GM19193 (cell line): ENCODE measurements around the gene CDC37.

ENCODE experiments used
- POLR2A ChIP-seq: IDR thresholded peaks from 4 replicates; pipeline ENCODE4 v1.6.1; 2011; ENCODE audit not compliant: insufficient read depth, insufficient read length; ENCODE audit errors: extremely low read depth

Gene CDC37

GRCh38 chr19:10389863-10390262, 13.5 kb downstream of the CDC37 start:
- no peak for TF ChIP-seq POLR2A

GRCh38 chr19:10388957-10389356, 14.4 kb downstream of the CDC37 start:
- TF ChIP-seq POLR2A, result no peak

GRCh38 chr19:10384580-10384979, 18.8 kb downstream of the CDC37 start:
- no peak for TF ChIP-seq POLR2A

- peak; percentile 86 for TF ChIP-seq POLR2A
These were observed 22.8 kb downstream of the CDC37 start, which contains the start of gene TYK2 for GRCh38 chr19:10380313-10381102. Gene TYK2, minus strand, starts transcription at chr19:10380572. Its CDS starts 2,166 bp downstream, at chr19:10378406.

- no peak for TF ChIP-seq POLR2A
These were observed 23.4 kb downstream of the CDC37 start for GRCh38 chr19:10379880-10380312.

- no peak for TF ChIP-seq POLR2A
These were observed 25.2 kb downstream of the CDC37 start for GRCh38 chr19:10378124-10378523.

- no peak for TF ChIP-seq POLR2A
These were observed 28.4 kb downstream of the CDC37 start for GRCh38 chr19:10374931-10375330.

GRCh38 chr19:10372690-10373089, 30.7 kb downstream of the CDC37 start:
- TF ChIP-seq POLR2A, result no peak

GRCh38 chr19:10368101-10368803, 35.1 kb downstream of the CDC37 start:
- no peak for TF ChIP-seq POLR2A

- TF ChIP-seq POLR2A, result no peak
These were observed 37.8 kb downstream of the CDC37 start for GRCh38 chr19:10365518-10365917.

- no peak for TF ChIP-seq POLR2A
These were observed 38.7 kb downstream of the CDC37 start for GRCh38 chr19:10364644-10365043.

- TF ChIP-seq POLR2A, result no peak
These were observed 39.5 kb downstream of the CDC37 start for GRCh38 chr19:10363789-10364281.

GRCh38 chr19:10362259-10362658, 41.1 kb downstream of the CDC37 start:
- no peak for TF ChIP-seq POLR2A

GRCh38 chr19:10361569-10362011, 41.8 kb downstream of the CDC37 start:
- TF ChIP-seq POLR2A, result no peak

- TF ChIP-seq POLR2A, result no peak
These were observed 46.9 kb downstream of the CDC37 start for GRCh38 chr19:10356431-10356830.
